ENCODE data around the gene RAB31. TPM values are rescaled to one million over a fixed set of nuclear protein-coding genes. Genes with fewer than 3 reads are reported as not detected.

RAB31 gene
- total RNA-seq, 1 donor from 2014 or later = 36.8 TPM

- intact Hi-C loops (cut with DNase I) = no loop called here
- no peak for TF ChIP-seq CTCF (IDR thresholded peaks at IDR 0.05)
- H3K36me3 ChIP-seq = no peaks in the 10 kb centered on the region
- H3K4me3 ChIP-seq = no peak overlapping the region
- H3K4me1 ChIP-seq = peaks cover 10 to 16% of the 10 kb centered on the region in 2 donors
- no peaks in the 10 kb centered on the region for H3K27me3 ChIP-seq
- H3K27ac ChIP-seq = no peak overlapping the region
- no peaks in the 10 kb centered on the region for H3K9me3 ChIP-seq
- no peak for DNase-seq (ENCODE audit: low spot score in 2 of 2)
Observed at GRCh38 chr18:9746958-9747357, 38.9 kb downstream of the RAB31 start.

GRCh38 chr18:9749611-9750010, 41.5 kb downstream of the RAB31 start:
- H3K4me1 ChIP-seq = no peaks in the 10 kb centered on the region
- H3K27me3 ChIP-seq = no peaks in the 10 kb centered on the region
- H3K9me3 ChIP-seq = no peaks in the 10 kb centered on the region
- no peak for TF ChIP-seq CTCF (IDR thresholded peaks at IDR 0.05)
- no peak for DNase-seq (ENCODE audit: low spot score in 2 of 2)
- no peak overlapping the region for H3K27ac ChIP-seq
- intact Hi-C loops (cut with DNase I) = no loop called here
- no peak overlapping the region for H3K4me3 ChIP-seq
- no peaks in the 10 kb centered on the region for H3K36me3 ChIP-seq

- Histone ChIP-seq H3K9me3 (no peaks in the 10 kb centered on the region), H3K36me3 (no peaks in the 10 kb centered on the region), H3K4me3 (no peak overlapping the region), H3K27ac (no peak overlapping the region), H3K27me3 (no peaks in the 10 kb centered on the region), H3K4me1 (no peaks in the 10 kb centered on the region)
- TF ChIP-seq CTCF (IDR thresholded peaks at IDR 0.05) = no peak
- intact Hi-C loops (cut with DNase I) = no loop called here
- DNase-seq (ENCODE audit: low spot score in 2 of 2) = no peak
Observed at GRCh38 chr18:9750112-9750511, 42.0 kb downstream of the RAB31 start.

GRCh38 chr18:9750606-9751304, 42.7 kb downstream of the RAB31 start:
- no peaks in the 10 kb centered on the region for H3K9me3 ChIP-seq
- no peaks in the 10 kb centered on the region for H3K27me3 ChIP-seq
- H3K27ac ChIP-seq = no peak overlapping the region
- no peaks in the 10 kb centered on the region for H3K4me1 ChIP-seq
- no peak overlapping the region for H3K4me3 ChIP-seq
- intact Hi-C loops (cut with DNase I) = no loop called here
- no peak for TF ChIP-seq CTCF (IDR thresholded peaks at IDR 0.05)
- no peak for DNase-seq (ENCODE audit: low spot score in 2 of 2)
- no peaks in the 10 kb centered on the region for H3K36me3 ChIP-seq

- DNase-seq (ENCODE audit: low spot score in 2 of 2) = no peak
- Histone ChIP-seq H3K9me3 (no peaks in the 10 kb centered on the region), H3K4me1 (no peaks in the 10 kb centered on the region), H3K27ac (no peak overlapping the region), H3K27me3 (no peaks in the 10 kb centered on the region), H3K4me3 (no peak overlapping the region), H3K36me3 (no peaks in the 10 kb centered on the region)
- TF ChIP-seq CTCF (IDR thresholded peaks at IDR 0.05) = no peak
- intact Hi-C loops (cut with DNase I) = no loop called here
Observed at GRCh38 chr18:9751371-9752031, 43.4 kb downstream of the RAB31 start.
